HCT116 (cell line): ENCODE results near the gene FER. TPM values are rescaled to one million over a fixed set of nuclear protein-coding genes. Genes with fewer than 3 reads are reported as not detected.

Experiments
- ATAC-seq: fragments of 200-7000 bp; cut with Tn5 transposase; 2 replicates; pipeline ENCODE4 v1.9.1; 2020; ENCODE audit warnings: mild to moderate bottlenecking, moderate library complexity
- BruUV-seq: library from RNA; stranded (reverse); fragments of 400-500 nt; replicated peaks from 2 replicates; lab custom pipeline; 2021; lab: Mats Ljungman, UMichigan
- CTCF ChIA-PET: fragments of 300-600 bp; sonication (Branson Sonifier 250); formaldehyde crosslinking; loops from one replicate; lab custom pipeline; 2021; ENCODE audit warnings: antibody characterized with exemption; lab: Charles Lee
- POLR2A ChIA-PET: fragments of 300-600, 350-600 bp; sonication (Branson Sonifier 250); formaldehyde crosslinking; loops from one replicate; lab custom pipeline; 2021; ENCODE audit warnings: antibody characterized with exemption; lab: Charles Lee
- RAD21 ChIA-PET, 2 experiments: fragments of 300-600 bp; sonication (Branson Sonifier 250); formaldehyde crosslinking; loops; one replicate each; lab custom pipeline; 2023; ENCODE audit warnings: low total read pairs in 2 of 2; ENCODE audit not compliant: uncharacterized antibody in 2 of 2, unreplicated experiment in 2 of 2, low non-redundant PET in 1 of 2; lab: Charles Lee
- DNase-seq: peaks from one replicate; pipeline ENCODE4 v3.0.0-alpha.2; 2010; ENCODE audit warnings: low read depth, low spot score
- H2AFZ ChIP-seq: fragments of 200-600 bp; shearing (Covaris generic), sonication (generic); 2 replicates; pipeline ENCODE4 v1.6.1; 2017; ENCODE audit warnings: low read depth, mixed run types, mixed read lengths, antibody characterized with exemption, low read length; ENCODE audit not compliant: poor library complexity, severe bottlenecking
- H3K27ac ChIP-seq: 2 replicates; pipeline ENCODE4 v1.5.1; 2012; ENCODE audit warnings: low read depth, low read length
- H3K27me3 ChIP-seq: fragments of 200-600 bp; sonication (generic); 2 replicates; pipeline ENCODE4 v1.6.1; 2016; ENCODE audit warnings: mixed run types, low read length, mixed read lengths; ENCODE audit not compliant: insufficient read depth
- H3K36me3 ChIP-seq, 2 experiments: fragments of 200-500 bp in 1 of 2; fragments of 200-600 bp in 1 of 2; sonication (Bioruptor generic) in 1 of 2; sonication (generic) in 1 of 2; 2 replicates each; pipeline versions ENCODE4 v1.5.1 to v1.6.1; 2014 to 2016; ENCODE audit warnings: low read length in 2 of 2, inconsistent platforms in 1 of 2, mixed read lengths in 1 of 2, mixed run types in 1 of 2; ENCODE audit not compliant: insufficient read depth in 2 of 2, control insufficient read depth in 1 of 2
- H3K4me1 ChIP-seq, 2 experiments: fragments of 200-600 bp in 1 of 2; sonication (generic) in 1 of 2; 2 replicates each; pipeline versions ENCODE4 v1.5.1 to v1.6.1; 2012 to 2017; ENCODE audit warnings: low read length in 2 of 2, inconsistent platforms in 1 of 2, mild to moderate bottlenecking in 1 of 2, mixed read lengths in 1 of 2, mixed run types in 1 of 2, moderate library complexity in 1 of 2; ENCODE audit not compliant: insufficient read depth in 2 of 2, control insufficient read depth in 1 of 2
- H3K4me2 ChIP-seq: fragments of 200-600 bp; sonication (generic); 2 replicates; pipeline ENCODE4 v1.6.1; 2017; ENCODE audit warnings: mixed run types, low read length, mixed read lengths
- H3K4me3 ChIP-seq, 2 experiments: fragments of 200-600 bp in 1 of 2; sonication (generic) in 1 of 2; replicated peaks in 1 of 2; 2 replicates each; pipeline ENCODE4 v1.5.1; 2011 to 2016; ENCODE audit warnings: low read length in 2 of 2, control low read depth in 1 of 2, low read depth in 1 of 2, mild to moderate bottlenecking in 1 of 2, mixed read lengths in 1 of 2, mixed run types in 1 of 2
- H3K79me2 ChIP-seq: fragments of 200-600 bp; sonication (generic); 2 replicates; pipeline ENCODE4 v1.6.1; 2017; ENCODE audit warnings: mild to moderate bottlenecking, mixed run types, low read length, moderate library complexity, mixed read lengths; ENCODE audit not compliant: insufficient read depth
- H3K9ac ChIP-seq: fragments of 200-600 bp; sonication (generic); 2 replicates; pipeline ENCODE4 v1.6.1; 2016; ENCODE audit warnings: low read length, mixed read lengths
- H3K9me2 ChIP-seq: fragments of 200-600 bp; sonication (generic), shearing (Covaris generic); 2 replicates; pipeline ENCODE4 v1.6.1; 2017; ENCODE audit warnings: mixed run types, mild to moderate bottlenecking, moderate library complexity; ENCODE audit not compliant: insufficient read depth
- H3K9me3 ChIP-seq, 2 experiments: fragments of 200-500 bp in 1 of 2; fragments of 200-600 bp in 1 of 2; sonication (Bioruptor generic) in 1 of 2; sonication (generic) in 1 of 2; 2 replicates each; pipeline ENCODE4 v1.6.1; 2014 to 2017; ENCODE audit warnings: low read length in 2 of 2, mixed read lengths in 2 of 2, inconsistent platforms in 1 of 2, low read depth in 1 of 2, mild to moderate bottlenecking in 1 of 2, mixed run types in 1 of 2, moderate library complexity in 1 of 2; ENCODE audit not compliant: control insufficient read depth in 1 of 2, insufficient read depth in 1 of 2
- H4K20me1 ChIP-seq: fragments of 200-600 bp; sonication (generic), shearing (Covaris generic); 2 replicates; pipeline ENCODE4 v1.6.1; 2017; ENCODE audit warnings: mixed run types, mild to moderate bottlenecking, moderate library complexity; ENCODE audit not compliant: insufficient read depth
- CBX3 ChIP-seq: IDR thresholded peaks from 2 replicates; pipeline ENCODE4 v1.6.1; 2012; ENCODE audit warnings: low read depth
- EGR1 ChIP-seq: IDR thresholded peaks from 2 replicates; pipeline ENCODE4 v1.6.1; 2012; ENCODE audit warnings: low read depth
- ELF1 ChIP-seq: IDR thresholded peaks from 2 replicates; pipeline ENCODE4 v1.6.1; 2012; ENCODE audit warnings: low read depth, borderline replicate concordance
- EZH2 ChIP-seq: fragments of 200-600 bp; sonication (generic); IDR thresholded peaks from 2 replicates; pipeline ENCODE4 v1.6.1; 2017; ENCODE audit warnings: antibody characterized with exemption, mixed run types
- EZH2phosphoT487 ChIP-seq: fragments of 200-600 bp; IDR thresholded peaks from 2 replicates; pipeline ENCODE4 v1.6.1; 2018; ENCODE audit warnings: antibody characterized with exemption, borderline replicate concordance
- FOSL1 ChIP-seq: IDR thresholded peaks from 2 replicates; pipeline ENCODE4 v1.6.1; 2012; ENCODE audit warnings: low read depth
- JUND ChIP-seq: IDR thresholded peaks from 2 replicates; pipeline ENCODE4 v1.6.1; 2012
- POLR2A ChIP-seq: IDR thresholded peaks from 2 replicates; pipeline ENCODE4 v1.7.0; 2011; ENCODE audit warnings: borderline replicate concordance; ENCODE audit not compliant: insufficient read depth, insufficient read length; ENCODE audit errors: extremely low read depth
- POLR2AphosphoS5 ChIP-seq: IDR thresholded peaks from 2 replicates; pipeline ENCODE4 v1.6.1; 2011; ENCODE audit warnings: mild to moderate bottlenecking, low read depth, low read length, moderate library complexity
- SIN3A ChIP-seq: IDR thresholded peaks from 2 replicates; pipeline ENCODE4 v1.6.1; 2012; ENCODE audit warnings: low read depth
- SP1 ChIP-seq: IDR thresholded peaks from 2 replicates; pipeline ENCODE4 v1.6.1; 2012; ENCODE audit warnings: low read depth
- SRF ChIP-seq: IDR thresholded peaks from 2 replicates; pipeline ENCODE4 v1.6.1; 2012; ENCODE audit warnings: low read depth
- TCF7L2 ChIP-seq: IDR thresholded peaks from 2 replicates; pipeline ENCODE4 v1.7.0; 2011; ENCODE audit warnings: borderline replicate concordance, inconsistent platforms; ENCODE audit not compliant: insufficient read depth, insufficient read length; ENCODE audit errors: extremely low read depth
- YY1 ChIP-seq: IDR thresholded peaks from 2 replicates; pipeline ENCODE4 v1.6.1; 2011; ENCODE audit warnings: low read length, low read depth, moderate library complexity, mild to moderate bottlenecking; ENCODE audit not compliant: insufficient replicate concordance; ENCODE audit errors: extremely low read depth
- ZFX ChIP-seq: fragments of 450-650 bp; IDR thresholded peaks from 2 replicates; pipeline ENCODE4 v1.6.1; 2017
- ZNF274 ChIP-seq: fragments of 200-500 bp; sonication (Bioruptor generic); IDR thresholded peaks from 2 replicates; pipeline ENCODE4 v1.6.1; 2014; ENCODE audit warnings: mild to moderate bottlenecking, low read depth, low read length, inconsistent platforms
- intact Hi-C: fragments of 100-400 bp; cut with micrococcal nuclease; formaldehyde crosslinking; loops from 2 replicates; pipeline ENCODE4 v1.10.0; 2022
- total RNA-seq: library from RNA; stranded (reverse); gene quantifications from one replicate; pipeline ENCODE4 v1.2.1, GENCODE V29; 2021; ENCODE audit not compliant: unreplicated experiment
- TF ChIP-seq, protein P1 (sequence below): IDR thresholded peaks from 2 replicates; pipeline ENCODE4 v1.6.1; 2012
- TF ChIP-seq, protein P2 (sequence below): IDR thresholded peaks from 2 replicates; pipeline ENCODE4 v1.6.1; 2012; ENCODE audit warnings: low read depth
- TF ChIP-seq, protein P3 (sequence below), 3 experiments: fragments of 200-600 bp in 1 of 3; sonication (generic) in 1 of 3; IDR thresholded peaks in 2 of 3; conservative IDR thresholded peaks in 1 of 3; 2 replicates each; pipeline ENCODE4 v1.5.1; 2012 to 2017; ENCODE audit warnings: low read depth in 2 of 3, low read length in 2 of 3, antibody characterized with exemption in 1 of 3, borderline replicate concordance in 1 of 3, control low read depth in 1 of 3, mild to moderate bottlenecking in 1 of 3, mixed read lengths in 1 of 3, mixed run types in 1 of 3, moderate library complexity in 1 of 3; ENCODE audit not compliant: insufficient read depth in 1 of 3

Gene FER
- total RNA-seq, 1 experiment from 2014 or later = 32.0 TPM

DNA sequence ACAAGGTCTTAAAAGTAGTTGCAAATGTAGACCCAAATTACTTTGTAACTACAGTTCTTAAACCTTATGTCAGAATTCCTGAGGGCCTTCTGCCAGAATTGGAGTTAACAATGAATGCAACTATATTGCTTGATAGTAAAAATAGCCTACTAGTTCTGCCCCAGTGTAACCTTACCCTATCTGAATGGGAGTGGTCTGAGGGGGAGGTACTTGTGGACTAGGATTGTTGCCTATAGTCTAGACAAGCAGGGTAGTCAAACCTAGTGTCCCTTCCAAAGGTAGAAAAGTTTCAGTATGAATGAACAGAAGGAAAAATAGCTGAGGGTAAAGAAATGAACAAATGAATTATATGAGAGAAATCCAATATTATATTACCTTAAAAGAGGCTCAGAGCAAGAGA lies 419.9 kb downstream of the FER start:
- Histone ChIP-seq H3K9me2 (no peaks in the 10 kb centered on the region), H3K36me3 (no peaks in the 10 kb centered on the region), H3K4me1 (no peaks in the 10 kb centered on the region), H3K27me3 (no peaks in the 10 kb centered on the region), H4K20me1 (no peaks in the 10 kb centered on the region), H3K9ac (no peak overlapping the region), H3K27ac (no peak overlapping the region), H2AFZ (no peak overlapping the region), H3K4me2 (no peak overlapping the region), H3K4me3 (no peak overlapping the region), H3K9me3 (no peaks in the 10 kb centered on the region), H3K79me2 (no peaks in the 10 kb centered on the region)
- intact Hi-C loops = no loop called here
- no TSS peak for BruUV-seq
- no peak for TF ChIP-seq FOSL1
- no peak for ATAC-seq
- ChIA-PET CTCF (no interaction called here), POLR2A (no interaction called here), RAD21 (no interaction called here)
- no peak for DNase-seq

DNA sequence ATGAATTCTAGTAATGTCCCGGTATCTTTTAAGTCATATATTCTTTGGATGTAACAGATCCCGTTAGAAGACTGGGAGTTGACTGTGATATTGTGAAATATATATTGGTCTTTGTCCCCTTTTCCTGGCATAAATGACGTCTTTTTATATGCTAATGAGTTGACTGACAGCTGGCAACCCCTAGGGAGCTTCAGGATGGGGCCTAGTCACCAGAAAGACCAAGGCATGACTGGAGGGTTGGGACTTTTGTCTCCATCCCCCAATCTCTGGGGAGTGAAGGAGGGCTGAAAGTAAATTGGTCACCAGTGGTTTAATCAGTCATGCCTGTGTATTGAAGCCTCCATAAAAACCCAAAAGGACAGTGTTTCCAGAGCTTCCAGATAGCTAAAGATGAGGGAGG lies 420.5 kb downstream of the FER start:
- ChIA-PET CTCF (no interaction called here), POLR2A (no interaction called here), RAD21 (no interaction called here)
- Histone ChIP-seq H3K9me2 (no peaks in the 10 kb centered on the region), H3K27ac (no peak overlapping the region), H2AFZ (no peak overlapping the region), H3K36me3 (no peaks in the 10 kb centered on the region), H4K20me1 (no peaks in the 10 kb centered on the region), H3K4me1 (no peaks in the 10 kb centered on the region), H3K9me3 (no peaks in the 10 kb centered on the region), H3K79me2 (no peaks in the 10 kb centered on the region), H3K4me2 (no peak overlapping the region), H3K27me3 (no peaks in the 10 kb centered on the region), H3K4me3 (no peak overlapping the region), H3K9ac (no peak overlapping the region)
- ATAC-seq (no peak), DNase-seq (no peak)
- BruUV-seq = no TSS peak
- intact Hi-C loops = no loop called here
- TF ChIP-seq, protein P1, sequence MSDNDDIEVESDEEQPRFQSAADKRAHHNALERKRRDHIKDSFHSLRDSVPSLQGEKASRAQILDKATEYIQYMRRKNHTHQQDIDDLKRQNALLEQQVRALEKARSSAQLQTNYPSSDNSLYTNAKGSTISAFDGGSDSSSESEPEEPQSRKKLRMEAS = no peak
- TF ChIP-seq SIN3A (no peak), POLR2AphosphoS5 (no peak), JUND (no peak), EZH2 (no peak), EZH2phosphoT487 (no peak), SP1 (no peak), CBX3 (no peak), TCF7L2 (no peak), ZFX (no peak), YY1 (no peak), SRF (no peak), POLR2A (no peak), ZNF274 (no peak), ELF1 (no peak), EGR1 (no peak)
- TF ChIP-seq, protein P2, sequence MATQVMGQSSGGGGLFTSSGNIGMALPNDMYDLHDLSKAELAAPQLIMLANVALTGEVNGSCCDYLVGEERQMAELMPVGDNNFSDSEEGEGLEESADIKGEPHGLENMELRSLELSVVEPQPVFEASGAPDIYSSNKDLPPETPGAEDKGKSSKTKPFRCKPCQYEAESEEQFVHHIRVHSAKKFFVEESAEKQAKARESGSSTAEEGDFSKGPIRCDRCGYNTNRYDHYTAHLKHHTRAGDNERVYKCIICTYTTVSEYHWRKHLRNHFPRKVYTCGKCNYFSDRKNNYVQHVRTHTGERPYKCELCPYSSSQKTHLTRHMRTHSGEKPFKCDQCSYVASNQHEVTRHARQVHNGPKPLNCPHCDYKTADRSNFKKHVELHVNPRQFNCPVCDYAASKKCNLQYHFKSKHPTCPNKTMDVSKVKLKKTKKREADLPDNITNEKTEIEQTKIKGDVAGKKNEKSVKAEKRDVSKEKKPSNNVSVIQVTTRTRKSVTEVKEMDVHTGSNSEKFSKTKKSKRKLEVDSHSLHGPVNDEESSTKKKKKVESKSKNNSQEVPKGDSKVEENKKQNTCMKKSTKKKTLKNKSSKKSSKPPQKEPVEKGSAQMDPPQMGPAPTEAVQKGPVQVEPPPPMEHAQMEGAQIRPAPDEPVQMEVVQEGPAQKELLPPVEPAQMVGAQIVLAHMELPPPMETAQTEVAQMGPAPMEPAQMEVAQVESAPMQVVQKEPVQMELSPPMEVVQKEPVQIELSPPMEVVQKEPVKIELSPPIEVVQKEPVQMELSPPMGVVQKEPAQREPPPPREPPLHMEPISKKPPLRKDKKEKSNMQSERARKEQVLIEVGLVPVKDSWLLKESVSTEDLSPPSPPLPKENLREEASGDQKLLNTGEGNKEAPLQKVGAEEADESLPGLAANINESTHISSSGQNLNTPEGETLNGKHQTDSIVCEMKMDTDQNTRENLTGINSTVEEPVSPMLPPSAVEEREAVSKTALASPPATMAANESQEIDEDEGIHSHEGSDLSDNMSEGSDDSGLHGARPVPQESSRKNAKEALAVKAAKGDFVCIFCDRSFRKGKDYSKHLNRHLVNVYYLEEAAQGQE = no peak
- TF ChIP-seq, protein P3, sequence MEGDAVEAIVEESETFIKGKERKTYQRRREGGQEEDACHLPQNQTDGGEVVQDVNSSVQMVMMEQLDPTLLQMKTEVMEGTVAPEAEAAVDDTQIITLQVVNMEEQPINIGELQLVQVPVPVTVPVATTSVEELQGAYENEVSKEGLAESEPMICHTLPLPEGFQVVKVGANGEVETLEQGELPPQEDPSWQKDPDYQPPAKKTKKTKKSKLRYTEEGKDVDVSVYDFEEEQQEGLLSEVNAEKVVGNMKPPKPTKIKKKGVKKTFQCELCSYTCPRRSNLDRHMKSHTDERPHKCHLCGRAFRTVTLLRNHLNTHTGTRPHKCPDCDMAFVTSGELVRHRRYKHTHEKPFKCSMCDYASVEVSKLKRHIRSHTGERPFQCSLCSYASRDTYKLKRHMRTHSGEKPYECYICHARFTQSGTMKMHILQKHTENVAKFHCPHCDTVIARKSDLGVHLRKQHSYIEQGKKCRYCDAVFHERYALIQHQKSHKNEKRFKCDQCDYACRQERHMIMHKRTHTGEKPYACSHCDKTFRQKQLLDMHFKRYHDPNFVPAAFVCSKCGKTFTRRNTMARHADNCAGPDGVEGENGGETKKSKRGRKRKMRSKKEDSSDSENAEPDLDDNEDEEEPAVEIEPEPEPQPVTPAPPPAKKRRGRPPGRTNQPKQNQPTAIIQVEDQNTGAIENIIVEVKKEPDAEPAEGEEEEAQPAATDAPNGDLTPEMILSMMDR (IDR thresholded peaks at IDR 0.05 in 2 of 3, conservative IDR thresholded peaks at IDR 0.05 in 1 of 3; ENCODE audit: borderline replicate concordance in 1 of 3, insufficient read depth in 1 of 3, low read depth in 2 of 3, low read length in 2 of 3) = no peak
